Type B pancreatic cell (in vitro differentiated cells): ENCODE measurements around the gene STAB1. TPM values are rescaled to one million over a fixed set of nuclear protein-coding genes. Genes with fewer than 3 reads are reported as not detected.

Experiments used
- DNase-seq: peaks from one replicate; pipeline ENCODE4 v3.0.0; 2021; ENCODE audit warnings: mixed read lengths; ENCODE audit not compliant: unreplicated experiment; ENCODE audit errors: extremely low spot score
- H3K27ac Mint-ChIP-seq: 2 replicates; pipeline ENCODE4 v1.8.0; 2021; ENCODE audit warnings: mild to moderate bottlenecking, mixed read lengths
- H3K27me3 Mint-ChIP-seq: 2 replicates; pipeline ENCODE4 v1.8.0; 2021; ENCODE audit warnings: mixed read lengths
- H3K36me3 Mint-ChIP-seq: 2 replicates; pipeline ENCODE4 v1.8.0; 2021; ENCODE audit warnings: mixed read lengths
- H3K4me1 Mint-ChIP-seq: one replicate; pipeline ENCODE4 v1.8.0; 2021; ENCODE audit warnings: mixed read lengths; ENCODE audit not compliant: unreplicated experiment
- H3K4me3 Mint-ChIP-seq: 2 replicates; pipeline ENCODE4 v1.8.0; 2021; ENCODE audit warnings: mild to moderate bottlenecking, mixed read lengths
- H3K9me3 Mint-ChIP-seq: 2 replicates; pipeline ENCODE4 v1.8.0; 2021; ENCODE audit warnings: mixed read lengths
- total RNA-seq: library from RNA; stranded (reverse); gene quantifications from 2 replicates; pipeline ENCODE4 v1.2.1, GENCODE V29; 2021; ENCODE audit warnings: low replicate concordance
- TF ChIP-seq, protein P1 (sequence below): fragments of 200-600 bp; sonication (generic); conservative IDR thresholded peaks from 2 replicates; pipeline ENCODE4 v1.5.0; 2021; ENCODE audit warnings: antibody characterized with exemption, mild to moderate bottlenecking

STAB1 gene
- total RNA-seq, 1 donor from 2014 or later = not detected

DNA sequence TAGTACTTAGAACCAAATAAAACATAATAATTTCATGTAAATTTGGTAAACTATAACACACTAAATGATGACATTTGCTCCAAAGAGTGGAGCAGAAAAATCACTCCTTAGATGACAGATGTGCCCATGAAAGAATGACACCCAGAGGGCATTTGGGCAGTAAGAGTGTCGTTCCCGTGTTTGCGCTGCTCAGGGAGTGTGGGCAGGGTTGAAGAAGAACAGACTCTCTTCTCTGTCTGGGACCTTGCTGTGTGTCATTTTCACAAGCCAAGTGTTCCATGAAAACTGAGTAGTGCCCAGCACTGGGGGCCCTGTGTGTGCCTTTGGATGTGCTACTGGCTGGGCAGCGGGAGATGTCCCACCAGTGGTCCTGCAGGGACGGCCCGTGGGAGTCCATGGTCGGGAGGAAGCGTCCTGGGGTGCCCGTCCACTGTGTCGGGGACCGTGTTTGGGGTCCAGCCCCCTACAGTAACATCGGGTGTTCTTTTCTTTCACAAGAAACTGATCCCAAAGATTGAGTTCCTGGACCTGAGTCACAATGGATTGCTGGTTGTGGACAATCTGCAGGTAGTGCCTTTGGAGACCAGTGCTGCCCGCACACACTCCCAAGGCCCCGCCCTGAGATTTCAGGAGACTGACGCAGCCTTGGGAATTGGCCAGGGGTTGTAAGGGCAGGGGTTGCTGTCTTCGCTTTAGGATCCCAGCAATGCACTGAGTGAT lies 17.9 kb upstream of the STAB1 start:
- Mint-ChIP-seq H3K4me1 (peaks cover 3% of the 10 kb centered on the region), H3K27ac (no peak overlapping the region), H3K27me3 (no peaks in the 10 kb centered on the region), H3K9me3 (no peaks in the 10 kb centered on the region), H3K4me3 (no peak overlapping the region), H3K36me3 (peaks cover 27% of the 10 kb centered on the region)
- DNase-seq = no peak
- TF ChIP-seq, protein P1, sequence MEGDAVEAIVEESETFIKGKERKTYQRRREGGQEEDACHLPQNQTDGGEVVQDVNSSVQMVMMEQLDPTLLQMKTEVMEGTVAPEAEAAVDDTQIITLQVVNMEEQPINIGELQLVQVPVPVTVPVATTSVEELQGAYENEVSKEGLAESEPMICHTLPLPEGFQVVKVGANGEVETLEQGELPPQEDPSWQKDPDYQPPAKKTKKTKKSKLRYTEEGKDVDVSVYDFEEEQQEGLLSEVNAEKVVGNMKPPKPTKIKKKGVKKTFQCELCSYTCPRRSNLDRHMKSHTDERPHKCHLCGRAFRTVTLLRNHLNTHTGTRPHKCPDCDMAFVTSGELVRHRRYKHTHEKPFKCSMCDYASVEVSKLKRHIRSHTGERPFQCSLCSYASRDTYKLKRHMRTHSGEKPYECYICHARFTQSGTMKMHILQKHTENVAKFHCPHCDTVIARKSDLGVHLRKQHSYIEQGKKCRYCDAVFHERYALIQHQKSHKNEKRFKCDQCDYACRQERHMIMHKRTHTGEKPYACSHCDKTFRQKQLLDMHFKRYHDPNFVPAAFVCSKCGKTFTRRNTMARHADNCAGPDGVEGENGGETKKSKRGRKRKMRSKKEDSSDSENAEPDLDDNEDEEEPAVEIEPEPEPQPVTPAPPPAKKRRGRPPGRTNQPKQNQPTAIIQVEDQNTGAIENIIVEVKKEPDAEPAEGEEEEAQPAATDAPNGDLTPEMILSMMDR = no peak

DNA sequence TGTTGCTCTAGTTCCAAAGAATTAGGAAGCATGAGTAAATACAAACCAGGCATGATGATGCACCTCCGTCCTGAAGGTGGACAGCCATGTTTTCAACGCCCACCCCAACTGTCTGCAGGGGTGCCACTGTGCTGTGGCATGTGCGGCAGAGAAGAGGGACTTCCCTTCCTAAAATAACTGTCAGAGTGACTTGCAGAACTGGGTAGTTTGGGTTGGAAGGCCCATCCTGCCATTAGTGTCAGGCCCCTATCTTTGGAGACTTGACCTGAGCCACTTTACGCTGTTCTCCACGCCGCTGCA lies 17.4 kb upstream of the STAB1 start:
- Mint-ChIP-seq H3K27ac (no peak overlapping the region), H3K27me3 (no peaks in the 10 kb centered on the region), H3K9me3 (no peaks in the 10 kb centered on the region), H3K36me3 (peaks cover 27% of the 10 kb centered on the region), H3K4me3 (no peak overlapping the region), H3K4me1 (peaks cover 8% of the 10 kb centered on the region)
- TF ChIP-seq, protein P1 = no peak
- no peak for DNase-seq

DNA sequence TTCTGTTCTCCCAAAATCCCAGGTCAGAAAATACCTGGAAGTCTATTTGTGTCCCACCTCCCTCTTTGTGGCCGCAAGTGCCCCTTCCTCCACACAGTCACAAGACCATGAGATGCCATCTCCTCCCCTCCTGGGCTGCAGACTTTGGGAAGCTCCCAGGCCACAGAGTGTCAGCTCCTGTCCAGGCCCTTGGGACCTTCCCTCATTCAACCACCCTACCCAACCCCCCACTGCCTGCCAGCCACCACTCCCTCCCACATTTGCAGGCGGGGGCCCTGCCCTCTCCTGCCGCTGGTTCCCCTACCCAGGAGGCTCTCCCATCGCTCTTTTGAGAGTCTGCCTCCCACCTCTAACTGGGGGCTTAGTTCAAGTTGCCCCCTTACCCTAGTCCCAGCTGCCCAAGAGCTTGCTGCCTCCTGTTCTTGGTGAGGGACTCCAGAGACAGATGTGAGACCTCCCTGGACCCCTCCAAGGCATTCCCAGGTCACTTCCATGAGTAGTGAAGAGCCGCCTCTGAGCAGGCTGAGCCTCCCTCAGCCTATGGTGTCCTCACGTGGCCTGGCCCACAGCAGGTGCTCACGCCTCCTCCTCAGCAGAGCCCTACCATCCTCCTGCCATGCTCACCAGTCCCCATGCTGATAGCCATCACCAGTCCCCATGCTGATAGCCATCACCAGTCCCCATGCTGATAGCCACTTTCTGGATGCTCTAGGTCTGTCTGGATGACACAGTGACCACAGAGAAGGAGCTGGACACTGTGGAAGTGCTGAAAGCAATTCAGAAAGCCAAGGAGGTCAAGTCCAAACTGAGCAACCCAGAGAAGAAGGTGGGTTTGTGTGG lies 15.9 kb upstream of the STAB1 start:
- peaks cover 24% of the 10 kb centered on the region for H3K36me3 Mint-ChIP-seq

DNA sequence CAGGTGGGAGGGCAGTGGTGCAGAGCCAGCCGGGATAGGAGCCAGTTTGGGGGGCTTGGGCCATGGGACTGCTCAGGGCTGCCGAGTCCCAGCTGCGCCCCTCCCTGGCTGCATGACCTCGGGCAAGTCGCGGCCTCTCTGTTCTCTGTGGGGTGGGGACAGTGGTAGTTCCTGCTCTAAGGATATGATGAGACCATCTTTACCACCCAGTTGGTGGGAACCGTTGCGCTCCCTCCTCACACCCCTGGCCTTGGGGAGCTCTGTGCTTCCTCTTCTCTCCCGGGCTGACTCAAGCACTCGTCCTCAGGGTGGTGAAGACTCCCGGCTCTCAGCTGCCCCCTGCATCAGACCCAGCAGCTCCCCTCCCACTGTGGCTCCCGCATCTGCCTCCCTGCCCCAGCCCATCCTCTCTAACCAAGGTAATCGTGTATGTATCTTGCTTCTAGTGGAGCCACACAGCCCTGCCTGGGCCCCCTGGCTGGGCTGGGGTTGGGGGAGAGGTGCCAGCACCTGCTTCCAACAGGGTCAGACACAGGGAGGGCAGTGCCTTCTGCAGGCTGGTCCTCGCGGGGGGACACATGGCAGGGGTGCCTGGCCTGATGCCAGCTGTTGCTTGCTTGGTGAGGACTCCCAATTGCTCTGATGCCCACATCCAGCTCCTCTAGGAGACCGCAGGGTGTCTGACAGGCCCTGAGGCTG lies 15.1 kb upstream of the STAB1 start:
- TF ChIP-seq, protein P1 = no peak
- Mint-ChIP-seq H3K9me3 (no peaks in the 10 kb centered on the region), H3K27ac (no peak overlapping the region), H3K4me3 (no peak overlapping the region), H3K27me3 (no peaks in the 10 kb centered on the region), H3K4me1 (peaks cover 28% of the 10 kb centered on the region), H3K36me3 (peaks cover 22% of the 10 kb centered on the region)
- DNase-seq = no peak

More for the DNA sequence above, 15.9 kb upstream of the STAB1 start:
- DNase-seq = no peak
- Mint-ChIP-seq H3K27me3 (no peaks in the 10 kb centered on the region), H3K27ac (no peak overlapping the region), H3K9me3 (no peaks in the 10 kb centered on the region), H3K4me1 (peaks cover 23% of the 10 kb centered on the region), H3K4me3 (no peak overlapping the region)
- TF ChIP-seq, protein P1 = no peak

DNA sequence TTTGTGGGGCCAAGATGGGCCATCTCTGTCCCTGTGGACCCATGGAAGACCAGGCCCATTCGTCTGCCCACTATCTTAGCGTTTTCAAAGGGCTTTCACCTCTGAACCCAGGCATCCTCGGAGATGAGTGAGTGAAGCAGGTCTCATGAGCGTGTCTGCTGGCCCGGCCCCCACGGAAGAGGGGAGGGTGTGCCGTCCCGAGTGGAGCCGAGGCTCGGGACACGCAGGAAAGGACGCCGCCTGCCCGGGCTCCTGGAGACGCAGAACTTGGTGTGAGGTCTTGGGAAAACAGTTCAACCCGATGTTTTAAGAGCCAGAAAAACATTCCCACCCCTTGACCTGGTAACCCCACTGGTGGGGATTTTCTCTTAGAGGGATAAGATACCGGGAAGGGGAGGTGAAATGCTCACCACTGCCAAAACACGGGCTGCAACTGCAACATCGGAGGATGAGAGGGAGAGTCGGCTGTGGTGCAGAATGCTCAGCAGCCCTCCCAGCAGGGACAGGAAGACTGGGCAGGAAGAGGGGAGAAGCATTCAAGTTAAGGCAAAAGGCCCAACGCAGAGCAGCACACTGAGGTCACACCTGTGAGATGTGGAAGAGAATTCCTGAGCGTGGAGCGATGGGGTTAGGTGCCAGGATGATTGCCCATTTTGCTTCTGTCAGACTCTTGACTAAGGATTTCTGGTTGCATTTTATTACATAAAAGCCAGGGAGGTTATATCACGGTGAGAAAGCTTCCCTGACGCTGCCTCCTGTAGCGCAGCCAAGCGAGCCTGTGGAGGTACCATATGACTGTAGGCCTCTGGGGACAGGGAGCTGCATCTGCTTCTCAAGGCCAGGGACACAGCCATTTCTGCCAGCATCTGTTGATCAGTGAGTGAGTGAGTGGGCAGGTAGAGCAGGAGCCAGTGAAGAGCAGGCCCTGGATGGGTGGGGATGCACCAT lies 14.1 kb upstream of the STAB1 start:
- H3K27me3 Mint-ChIP-seq = no peaks in the 10 kb centered on the region
- H3K4me3 Mint-ChIP-seq = no peak overlapping the region
- H3K4me1 Mint-ChIP-seq = peaks cover 28% of the 10 kb centered on the region
- no peak overlapping the region for H3K27ac Mint-ChIP-seq
- H3K36me3 Mint-ChIP-seq = peaks cover 17% of the 10 kb centered on the region
- no peak for DNase-seq
- TF ChIP-seq, protein P1 = no peak
- no peaks in the 10 kb centered on the region for H3K9me3 Mint-ChIP-seq
